Measurements from ENCODE around the gene MPL. TPM values are rescaled to one million over a fixed set of nuclear protein-coding genes. Genes with fewer than 3 reads are reported as not detected.

Gene MPL
- total RNA-seq, 1 donor from 2014 or later: not detected

DNA sequence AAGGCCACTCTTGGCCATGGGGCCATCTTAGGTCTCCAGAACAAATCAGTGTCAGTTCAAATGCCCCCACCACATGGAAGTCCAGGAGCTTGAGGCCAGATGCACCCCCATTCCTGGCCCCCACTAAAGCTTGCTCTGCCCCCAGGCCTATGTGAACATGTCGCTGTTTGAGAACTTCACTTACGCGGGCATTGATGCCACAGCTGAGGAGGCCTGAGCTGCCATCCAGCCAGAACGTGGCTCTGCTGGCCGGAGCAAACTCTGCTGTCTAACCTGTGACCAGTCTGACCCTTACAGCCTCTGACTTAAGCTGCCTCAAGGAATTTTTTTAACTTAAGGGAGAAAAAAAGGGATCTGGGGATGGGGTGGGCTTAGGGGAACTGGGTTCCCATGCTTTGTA is 15.1 kb upstream of the MPL start:
- peaks cover 6% of the 10 kb centered on the region for H3K36me3 Mint-ChIP-seq (ENCODE audit: low read depth, unreplicated experiment)
- no peak overlapping the region for H3K9ac ChIP-seq (ENCODE audit: low read length)
- TF ChIP-seq CTCF (IDR thresholded peaks at IDR 0.05; ENCODE audit: insufficient read depth, low read depth, low read length) (no peak), EZH2 (IDR thresholded peaks at IDR 0.05; ENCODE audit: insufficient read depth, low read length) (no peak)
- no peaks in the 10 kb centered on the region for H3K36me3 ChIP-seq (ENCODE audit: insufficient read depth, low read length)
- no peaks in the 10 kb centered on the region for H3K79me2 ChIP-seq (ENCODE audit: insufficient read depth, low read length)
- no peaks in the 10 kb centered on the region for H4K20me1 ChIP-seq (ENCODE audit: insufficient read depth, low read length)
- FAIRE-seq: no peak
- no peak overlapping the region for H3K4me3 ChIP-seq (ENCODE audit: insufficient read depth, low read depth, low read length)
- H3K27ac Mint-ChIP-seq (ENCODE audit: unreplicated experiment): no peak overlapping the region
- peaks cover 7% of the 10 kb centered on the region for H3K4me1 Mint-ChIP-seq (ENCODE audit: low read depth, unreplicated experiment)
- no peaks in the 10 kb centered on the region for H3K9me3 ChIP-seq (ENCODE audit: insufficient read depth, low read depth, low read length)
- no peak overlapping the region for H3K4me2 ChIP-seq (ENCODE audit: low read length)
- DNase-seq (ENCODE audit: low read depth): no peak
- peaks cover 7% of the 10 kb centered on the region for H3K27me3 Mint-ChIP-seq (ENCODE audit: low read depth, unreplicated experiment)
- no peaks in the 10 kb centered on the region for H3K4me1 ChIP-seq (ENCODE audit: insufficient read depth, low read length)
- H3K27me3 ChIP-seq (ENCODE audit: insufficient read depth, low read length): no peaks in the 10 kb centered on the region
- no peak overlapping the region for H2AFZ ChIP-seq (ENCODE audit: low read depth, low read length)
- H3K9me3 Mint-ChIP-seq (ENCODE audit: unreplicated experiment): peaks cover 9% of the 10 kb centered on the region
- no peak overlapping the region for H3K27ac ChIP-seq (ENCODE audit: low read depth, low read length)
- H3K4me3 Mint-ChIP-seq (ENCODE audit: unreplicated experiment): no peak overlapping the region

GRCh38 chr1:43324810-43325209 is 12.8 kb upstream of the MPL start:
- Mint-ChIP-seq H3K9me3 (ENCODE audit: unreplicated experiment) (peaks cover 9% of the 10 kb centered on the region), H3K27ac (ENCODE audit: unreplicated experiment) (no peak overlapping the region), H3K4me1 (ENCODE audit: low read depth, unreplicated experiment) (peaks cover 4% of the 10 kb centered on the region), H3K4me3 (ENCODE audit: unreplicated experiment) (no peak overlapping the region), H3K36me3 (ENCODE audit: low read depth, unreplicated experiment) (peaks cover 6% of the 10 kb centered on the region), H3K27me3 (ENCODE audit: low read depth, unreplicated experiment) (peaks cover 5% of the 10 kb centered on the region)
- no peaks in the 10 kb centered on the region for H3K36me3 ChIP-seq (ENCODE audit: insufficient read depth, low read length)
- no peak for DNase-seq (ENCODE audit: low read depth)
- H3K4me2 ChIP-seq (ENCODE audit: low read length): no peak overlapping the region
- no peak for TF ChIP-seq CTCF (IDR thresholded peaks at IDR 0.05; ENCODE audit: insufficient read depth, low read depth, low read length)
- no peak for TF ChIP-seq EZH2 (IDR thresholded peaks at IDR 0.05; ENCODE audit: insufficient read depth, low read length)
- no peaks in the 10 kb centered on the region for H3K9me3 ChIP-seq (ENCODE audit: insufficient read depth, low read depth, low read length)
- no peak for FAIRE-seq
- no peaks in the 10 kb centered on the region for H3K27me3 ChIP-seq (ENCODE audit: insufficient read depth, low read length)
- no peak overlapping the region for H3K27ac ChIP-seq (ENCODE audit: low read depth, low read length)
- no peaks in the 10 kb centered on the region for H4K20me1 ChIP-seq (ENCODE audit: insufficient read depth, low read length)
- no peak overlapping the region for H2AFZ ChIP-seq (ENCODE audit: low read depth, low read length)
- no peak overlapping the region for H3K4me3 ChIP-seq (ENCODE audit: insufficient read depth, low read depth, low read length)
- H3K79me2 ChIP-seq (ENCODE audit: insufficient read depth, low read length): no peaks in the 10 kb centered on the region
- H3K9ac ChIP-seq (ENCODE audit: low read length): no peak overlapping the region
- H3K4me1 ChIP-seq (ENCODE audit: insufficient read depth, low read length): peaks cover 3% of the 10 kb centered on the region

GRCh38 chr1:43325381-43325780 is 12.2 kb upstream of the MPL start:
- FAIRE-seq (no peak), DNase-seq (ENCODE audit: low read depth) (no peak)
- H3K27ac ChIP-seq (ENCODE audit: low read depth, low read length): no peak overlapping the region
- H3K4me1 ChIP-seq (ENCODE audit: insufficient read depth, low read length): peaks cover 9% of the 10 kb centered on the region
- no peaks in the 10 kb centered on the region for H3K79me2 ChIP-seq (ENCODE audit: insufficient read depth, low read length)
- Mint-ChIP-seq H3K36me3 (ENCODE audit: low read depth, unreplicated experiment) (peaks cover 6% of the 10 kb centered on the region), H3K4me3 (ENCODE audit: unreplicated experiment) (no peak overlapping the region), H3K27me3 (ENCODE audit: low read depth, unreplicated experiment) (peaks cover 2% of the 10 kb centered on the region), H3K27ac (ENCODE audit: unreplicated experiment) (no peak overlapping the region), H3K4me1 (ENCODE audit: low read depth, unreplicated experiment) (peaks cover 9% of the 10 kb centered on the region), H3K9me3 (ENCODE audit: unreplicated experiment) (peaks cover 9% of the 10 kb centered on the region)
- H4K20me1 ChIP-seq (ENCODE audit: insufficient read depth, low read length): no peaks in the 10 kb centered on the region
- H2AFZ ChIP-seq (ENCODE audit: low read depth, low read length): no peak overlapping the region
- no peaks in the 10 kb centered on the region for H3K9me3 ChIP-seq (ENCODE audit: insufficient read depth, low read depth, low read length)
- TF ChIP-seq EZH2 (IDR thresholded peaks at IDR 0.05; ENCODE audit: insufficient read depth, low read length): no peak
- no peak overlapping the region for H3K9ac ChIP-seq (ENCODE audit: low read length)
- no peak overlapping the region for H3K4me2 ChIP-seq (ENCODE audit: low read length)
- H3K27me3 ChIP-seq (ENCODE audit: insufficient read depth, low read length): no peaks in the 10 kb centered on the region
- no peaks in the 10 kb centered on the region for H3K36me3 ChIP-seq (ENCODE audit: insufficient read depth, low read length)
- H3K4me3 ChIP-seq (ENCODE audit: insufficient read depth, low read depth, low read length): no peak overlapping the region

Data from astrocyte (in vitro differentiated cells and primary cell).